Activated gamma-delta T cell treated with Interleukin-2 at 50 U/mL for 16 hours (primary cell): ENCODE data around the gene KIF6.
"Not testable (repeated sequence)": the region's sequence is repeated elsewhere in the genome, so short reads cannot be mapped to it uniquely, and the experiment has no call there.

ENCODE experiments used
- DNase-seq: peaks from one replicate; pipeline ENCODE4 v3.0.0-alpha.2; 2020

KIF6 gene

DNA sequence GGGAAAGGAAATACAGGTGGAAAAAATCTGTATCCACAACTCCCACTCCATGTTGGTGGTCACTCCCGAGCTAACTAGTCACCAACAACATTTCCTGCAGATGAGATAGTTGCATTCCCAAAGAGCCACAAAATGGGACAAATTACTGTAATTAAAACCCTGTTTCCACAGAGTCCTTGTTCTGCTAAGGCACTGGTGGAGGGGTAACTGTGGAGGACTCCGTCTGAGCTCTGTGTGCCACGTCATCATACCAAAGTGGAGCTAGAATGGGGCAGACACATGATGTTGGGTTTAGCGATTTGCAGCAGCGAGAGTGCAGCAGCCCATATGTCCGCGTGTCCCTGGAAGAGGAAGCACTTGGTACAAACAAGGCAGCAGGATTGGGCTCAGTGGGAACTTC lies 230.2 kb downstream of the KIF6 start:
- DNase-seq: no peak

DNA sequence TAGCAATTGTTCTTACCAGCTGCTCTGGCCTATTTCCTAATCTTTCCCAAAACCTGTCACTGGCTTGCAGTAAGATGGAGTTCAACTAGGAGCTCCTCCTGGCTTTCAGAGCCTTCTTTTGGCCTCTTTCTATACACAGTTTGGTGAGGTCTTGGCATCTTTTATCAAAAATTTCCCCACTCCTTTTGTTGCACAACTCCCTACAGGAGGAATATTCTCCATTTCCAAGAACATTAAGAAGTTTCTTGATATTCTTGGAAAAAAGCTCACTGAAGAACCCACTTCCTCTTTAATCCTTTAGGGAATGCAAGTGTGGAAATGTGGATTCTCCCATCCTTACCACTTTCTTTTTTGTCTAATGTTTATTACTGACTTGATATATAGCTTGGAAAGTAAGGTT lies 231.4 kb downstream of the KIF6 start:
- DNase-seq: no peak

DNA sequence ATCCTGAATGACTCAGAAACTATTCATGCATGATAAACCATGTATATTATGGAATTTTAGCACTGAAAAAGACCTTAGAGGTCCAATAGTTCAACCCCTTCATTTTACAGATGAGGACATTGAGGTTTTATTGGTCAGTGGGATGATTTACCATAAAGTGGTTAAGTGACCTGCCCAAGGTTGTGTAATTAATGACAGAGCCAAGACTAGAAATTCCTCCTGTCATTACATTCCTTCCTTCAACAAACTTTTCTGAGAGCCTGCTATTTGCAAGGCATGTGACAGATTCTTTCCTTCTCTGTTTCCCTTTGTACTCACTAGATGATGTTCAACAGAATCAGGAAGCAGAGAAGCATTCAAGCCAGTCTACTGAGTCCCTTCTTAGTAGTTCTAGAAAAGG lies 232.0 kb downstream of the KIF6 start:
- DNase-seq: no peak

DNA sequence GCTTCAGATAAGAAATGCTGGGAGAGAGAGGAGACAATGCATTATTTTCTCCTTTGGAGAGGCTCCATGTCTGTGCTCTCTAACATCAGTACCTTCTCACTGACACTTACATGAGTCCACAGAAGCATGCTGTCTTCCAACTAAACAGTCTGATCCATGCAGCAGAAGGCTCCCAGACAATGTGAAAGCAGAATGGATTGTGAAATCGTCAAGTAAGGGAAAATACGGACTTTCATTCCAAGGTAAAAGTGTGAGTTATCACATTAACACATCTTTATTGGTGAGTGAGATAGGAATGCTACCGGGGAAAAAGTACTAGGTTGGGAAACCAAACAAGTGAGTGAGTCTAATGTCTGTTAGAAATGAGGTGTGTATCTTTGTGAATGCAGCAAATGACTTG lies 235.1 kb downstream of the KIF6 start:
- no peak for DNase-seq

DNA sequence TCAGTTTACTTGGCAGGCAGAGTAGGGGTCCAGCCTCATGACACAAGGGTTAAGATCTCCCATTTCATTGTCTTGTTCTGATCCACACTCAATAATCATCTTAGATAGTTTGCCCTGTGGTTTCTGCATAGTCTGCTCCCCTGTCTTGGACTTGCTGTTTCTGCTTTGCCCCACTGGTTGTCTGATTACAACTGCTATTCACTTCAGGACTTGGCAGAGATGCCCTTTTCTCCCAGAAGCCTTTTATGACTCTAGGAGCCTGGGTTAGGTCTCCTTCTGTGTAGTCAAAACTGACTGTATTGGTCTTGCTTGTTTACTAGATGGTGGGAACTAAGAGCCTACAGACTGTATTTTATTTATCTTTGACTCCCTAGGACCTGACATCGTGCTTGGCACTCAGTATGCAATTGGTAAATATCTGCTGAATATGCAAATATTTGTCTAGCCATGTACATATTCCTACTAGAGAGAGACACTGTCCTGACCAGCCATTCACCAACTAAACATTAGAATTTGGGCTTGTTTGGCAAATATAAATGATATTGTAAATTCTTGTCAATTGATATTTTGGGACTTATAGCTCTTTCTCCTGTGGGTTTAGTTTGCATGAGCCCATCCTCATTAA lies 236.8 kb downstream of the KIF6 start:
- no peak for DNase-seq

DNA sequence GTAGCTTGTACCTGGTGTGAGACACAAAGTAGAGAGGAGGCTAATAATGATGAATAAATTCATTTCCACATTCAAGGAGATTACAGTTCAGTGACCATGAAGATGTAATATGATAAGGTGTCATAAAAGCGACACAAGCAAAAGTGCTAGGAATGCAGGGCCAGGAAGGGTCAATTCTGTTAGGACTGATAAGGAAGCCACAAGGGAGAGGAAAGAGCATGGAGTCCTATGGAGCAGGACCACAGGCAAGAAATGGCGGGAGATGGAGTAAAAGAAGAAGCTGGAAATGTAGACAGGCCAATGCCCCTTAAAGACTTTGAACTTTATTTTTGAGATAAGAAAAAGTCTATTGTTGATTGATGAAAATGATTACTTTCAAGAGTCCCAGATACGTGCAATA lies 240.9 kb downstream of the KIF6 start:
- DNase-seq: no peak

DNA sequence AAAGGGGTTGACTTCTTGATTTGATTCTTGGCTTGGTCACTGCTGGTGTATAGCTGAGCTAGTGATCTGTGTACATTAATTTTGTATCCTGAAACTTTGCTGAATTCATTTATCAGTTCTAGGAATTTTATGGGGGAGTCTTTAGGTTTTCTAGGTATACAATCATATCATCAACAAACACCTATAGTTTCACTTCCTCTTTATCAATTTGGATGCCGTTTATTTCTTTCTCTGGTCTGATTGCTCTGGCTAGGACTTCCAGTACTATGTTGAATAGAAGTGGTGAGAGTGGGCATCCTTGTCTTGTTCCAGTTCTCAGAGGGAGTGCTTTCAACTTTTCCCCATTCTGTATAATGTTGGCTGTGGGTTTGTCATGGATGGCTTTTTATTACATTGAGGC lies 245.4 kb downstream of the KIF6 start:
- DNase-seq: not testable (repeated sequence)

DNA sequence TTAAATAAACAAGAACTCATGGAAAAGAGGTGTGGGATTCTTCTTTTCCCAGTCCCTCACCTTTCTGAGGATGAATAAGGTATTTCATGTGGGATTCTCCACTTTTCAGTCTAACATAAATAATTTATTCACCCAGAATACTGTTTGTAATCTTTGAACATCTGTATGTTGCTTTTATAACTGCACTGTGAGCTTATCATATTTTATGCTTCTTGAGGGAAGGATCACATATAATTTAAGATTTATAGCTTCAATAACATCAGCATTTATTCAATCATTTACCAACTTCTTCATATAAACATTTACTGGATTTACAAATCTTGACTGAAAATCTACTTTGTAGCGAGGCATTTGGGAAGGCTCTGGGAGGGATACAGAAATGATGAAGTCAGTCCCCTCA lies 248.5 kb downstream of the KIF6 start:
- no peak for DNase-seq

DNA sequence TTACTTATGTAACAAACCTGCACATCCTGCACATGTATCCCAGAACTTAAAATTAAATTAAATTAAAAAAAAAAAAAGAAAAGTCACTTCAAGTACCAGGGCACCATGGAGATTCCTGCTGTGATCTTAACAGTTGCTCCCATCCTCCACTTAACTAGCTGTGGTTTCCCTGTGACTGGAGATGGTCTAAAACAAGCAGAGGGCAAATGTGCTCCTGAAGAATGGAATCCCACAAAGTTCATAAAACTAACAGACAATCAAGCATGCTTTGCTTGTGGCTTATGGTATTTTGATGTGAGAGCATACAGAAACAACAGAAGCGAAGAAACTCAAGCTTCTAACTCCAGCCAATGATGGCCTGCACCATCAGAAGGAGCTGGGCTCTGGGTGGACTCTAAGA lies 249.1 kb downstream of the KIF6 start:
- no peak for DNase-seq

DNA sequence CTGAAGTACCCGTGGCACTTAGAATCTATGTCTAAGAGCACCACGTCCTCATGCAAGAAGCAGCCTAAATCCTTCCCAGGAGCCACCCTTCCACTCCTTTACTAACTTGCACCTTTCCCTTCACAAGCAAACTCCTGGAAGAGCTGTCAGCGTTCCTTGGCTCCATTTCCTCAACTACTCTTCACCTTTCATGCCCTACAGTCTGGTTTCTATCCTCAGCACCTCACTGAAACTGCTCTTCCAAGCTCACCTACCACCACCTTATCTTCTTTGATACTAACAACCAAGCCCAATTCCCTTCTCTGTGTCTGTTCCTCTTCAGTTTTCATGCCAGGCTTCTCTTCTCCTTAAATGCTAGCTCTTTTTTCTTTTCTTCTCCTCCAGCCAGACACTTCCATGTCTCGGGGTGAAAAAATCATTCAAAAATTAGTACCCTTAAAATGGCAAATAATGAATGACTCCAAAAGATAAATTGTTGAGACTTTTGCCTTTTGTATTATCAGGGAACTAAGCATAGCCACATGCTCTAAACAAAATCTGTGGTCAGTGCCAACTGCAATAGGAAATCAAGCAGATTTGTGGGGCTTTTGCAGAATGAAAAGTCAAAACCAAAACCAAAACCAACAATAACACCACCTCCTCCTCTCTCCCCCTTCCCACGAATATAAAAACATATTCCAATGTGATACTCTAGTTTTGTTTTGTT lies 253.1 kb downstream of the KIF6 start:
- DNase-seq: no peak

DNA sequence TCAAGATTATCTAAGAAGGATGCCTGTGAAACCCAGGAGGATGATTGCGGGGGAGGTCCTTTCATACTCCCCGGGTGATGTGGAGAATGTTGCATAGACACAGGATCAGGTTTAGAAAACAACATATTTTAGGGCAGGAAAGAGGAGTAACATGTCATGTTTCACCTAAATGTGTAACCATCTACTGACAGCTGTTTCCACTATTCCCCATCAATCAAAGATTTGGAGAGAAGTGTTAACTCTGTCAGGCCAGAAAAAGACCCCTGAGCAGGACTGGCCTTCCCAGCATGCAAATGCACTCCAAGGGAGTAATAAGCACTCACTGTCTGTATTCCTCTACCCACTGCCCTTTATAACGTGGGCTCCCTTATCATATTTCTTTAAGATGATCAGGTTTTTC lies 254.7 kb downstream of the KIF6 start:
- no peak for DNase-seq

DNA sequence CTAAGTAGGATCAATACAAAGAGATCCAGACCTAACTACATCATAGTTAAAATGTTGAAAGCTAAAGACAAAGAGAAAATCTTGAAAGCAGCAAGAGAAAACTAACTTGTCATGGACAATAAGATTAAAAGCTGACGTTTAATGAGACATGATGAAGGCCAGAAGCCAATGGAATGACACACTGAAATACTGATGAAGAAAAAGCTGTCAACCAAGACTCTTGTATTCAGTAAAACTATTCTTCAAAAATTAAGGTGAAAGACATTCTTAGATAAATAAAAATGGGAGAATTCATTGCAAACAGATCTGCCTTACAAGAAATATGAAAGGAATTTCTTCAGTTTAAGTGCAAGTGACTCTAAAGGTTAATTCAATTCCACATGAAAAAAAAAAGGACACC lies 256.8 kb downstream of the KIF6 start:
- no peak for DNase-seq

DNA sequence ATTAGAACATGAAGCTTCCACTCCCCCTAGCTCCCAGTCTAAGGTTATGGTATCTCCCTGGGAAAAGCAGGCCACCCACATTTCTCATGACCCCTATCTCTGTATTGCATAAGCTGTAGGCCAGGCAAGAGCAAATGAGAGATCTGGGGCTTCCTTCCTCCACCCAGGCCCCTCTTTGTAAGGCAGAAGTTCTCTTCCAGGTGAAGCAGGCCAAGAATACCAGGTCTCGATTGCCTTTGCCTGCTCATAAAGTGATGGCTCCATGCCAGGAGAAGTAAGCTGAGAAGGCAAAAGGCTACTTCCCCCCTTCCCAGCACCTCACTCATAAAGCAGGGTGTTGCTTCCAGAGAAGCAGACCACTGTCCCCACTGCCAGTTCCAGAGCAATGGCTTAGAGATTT lies 258.6 kb downstream of the KIF6 start:
- DNase-seq: no peak

DNA sequence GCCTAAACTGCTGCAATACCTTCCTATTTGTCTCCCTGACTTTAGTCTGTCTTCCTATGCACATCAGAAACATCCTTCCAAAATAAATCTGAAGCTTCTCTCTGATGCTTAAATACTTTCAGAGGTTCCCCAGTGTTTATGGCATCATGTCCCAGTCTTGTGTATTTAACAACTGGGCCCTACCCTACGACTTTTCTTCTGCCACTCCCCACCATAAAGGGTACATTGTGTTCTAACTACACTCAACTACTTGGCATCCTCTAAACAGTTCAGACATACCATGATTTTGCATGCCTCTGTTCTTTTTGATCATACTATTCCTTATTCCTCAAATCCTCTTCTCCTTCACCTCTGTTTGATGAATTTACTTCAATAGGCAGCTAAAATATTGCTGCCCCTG lies 259.7 kb downstream of the KIF6 start:
- DNase-seq: no peak

DNA sequence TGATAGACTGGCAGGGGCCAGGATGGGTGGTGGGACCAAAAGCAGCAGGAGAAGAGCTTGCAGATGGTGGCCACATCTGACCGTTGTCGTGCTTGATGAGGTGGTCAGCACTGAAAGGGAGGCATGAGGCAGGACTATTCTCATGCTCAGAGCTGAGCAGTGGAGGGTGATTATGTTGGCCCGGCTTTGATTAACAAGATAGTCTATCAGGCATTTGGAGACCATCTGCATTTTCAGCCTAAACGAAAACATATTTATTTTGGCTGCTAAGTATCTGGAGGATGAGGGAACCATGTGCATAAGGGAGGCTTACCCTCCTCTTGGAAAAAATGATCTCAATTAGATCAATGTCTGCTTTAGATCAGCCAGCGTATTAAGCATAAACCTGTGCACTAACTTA lies 261.1 kb downstream of the KIF6 start:
- no peak for DNase-seq

DNA sequence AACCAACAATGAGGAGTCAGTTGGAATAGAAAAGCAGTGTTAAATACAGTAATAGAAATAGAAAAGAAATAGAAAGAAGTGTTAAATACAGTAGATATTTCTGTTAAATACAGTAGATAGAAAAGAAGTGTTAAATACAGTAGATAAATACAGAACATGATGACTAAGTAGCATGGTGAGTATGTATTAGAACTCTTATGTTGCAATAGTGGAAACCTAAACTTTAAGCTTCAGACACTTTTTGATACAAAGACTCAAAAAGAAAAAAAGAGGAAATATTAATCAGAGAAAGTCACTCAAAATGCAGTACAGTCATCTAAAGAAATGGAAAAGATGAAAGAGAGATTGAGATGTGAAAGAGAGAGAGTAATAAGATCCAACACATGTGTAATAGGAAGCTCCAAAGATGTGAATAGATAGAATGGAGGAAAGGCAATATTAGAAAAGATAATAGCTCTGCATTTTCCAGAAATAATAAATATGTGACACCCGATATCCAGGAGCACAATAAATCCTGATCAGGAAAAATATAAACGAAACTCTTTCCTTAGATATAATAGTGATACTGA lies 271.2 kb downstream of the KIF6 start:
- no peak for DNase-seq

DNA sequence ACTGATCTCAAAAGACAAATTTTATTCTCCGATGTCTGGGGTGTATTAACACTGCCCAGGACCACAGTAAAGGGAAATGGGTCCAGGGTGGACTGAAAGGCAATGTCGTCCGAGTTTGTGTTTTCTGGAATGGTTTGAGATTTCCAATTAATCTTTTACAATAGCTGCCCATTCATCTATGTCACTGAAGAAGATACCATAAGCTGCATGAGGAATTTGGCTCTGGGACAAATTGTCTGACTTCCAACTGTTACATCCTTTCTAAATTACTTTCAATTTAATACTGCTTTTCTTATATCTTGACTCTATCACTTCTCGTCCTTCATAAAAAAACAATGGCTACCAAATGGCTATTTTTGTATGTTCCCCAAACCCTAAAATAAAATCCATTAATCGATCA lies 272.0 kb downstream of the KIF6 start:
- no peak for DNase-seq

DNA sequence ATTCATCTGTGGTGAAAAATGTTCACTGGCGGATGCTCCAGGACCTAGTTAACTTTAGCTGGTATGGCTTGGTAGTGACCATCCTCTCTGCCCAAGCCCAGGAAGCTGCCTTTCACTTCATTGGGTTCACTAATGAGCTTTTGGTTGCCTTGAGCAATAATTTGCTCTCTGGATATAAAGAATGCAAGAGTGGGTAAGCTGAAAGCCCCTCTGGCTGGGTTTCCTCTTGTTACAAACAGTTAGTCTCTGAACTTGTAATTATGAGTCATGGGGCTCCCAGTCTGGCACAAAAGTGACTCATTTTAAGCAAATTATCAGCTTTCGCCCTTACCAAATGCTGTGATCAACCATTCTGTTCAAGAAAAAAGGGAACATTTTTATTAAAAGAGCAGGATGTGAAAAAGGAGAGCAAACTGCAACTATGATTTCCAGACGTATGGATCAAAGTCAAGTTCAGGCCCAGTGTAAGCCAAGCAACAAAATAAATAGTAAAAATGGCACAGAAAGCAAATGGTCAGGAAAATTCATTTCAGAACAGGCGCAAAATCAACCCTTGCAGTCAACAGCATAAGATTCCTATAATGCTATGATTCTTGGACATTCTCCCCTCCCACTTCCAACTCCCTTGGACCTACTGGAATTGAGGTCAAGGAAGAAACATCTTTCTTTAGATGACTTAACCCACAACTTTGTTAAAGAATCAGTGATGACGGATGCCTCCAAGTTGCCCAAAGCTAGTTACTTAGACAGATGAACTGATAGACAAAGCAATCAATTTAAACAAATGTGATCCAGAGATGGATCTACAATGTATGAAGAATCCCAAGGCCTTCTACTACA lies 272.7 kb downstream of the KIF6 start:
- no peak for DNase-seq

DNA sequence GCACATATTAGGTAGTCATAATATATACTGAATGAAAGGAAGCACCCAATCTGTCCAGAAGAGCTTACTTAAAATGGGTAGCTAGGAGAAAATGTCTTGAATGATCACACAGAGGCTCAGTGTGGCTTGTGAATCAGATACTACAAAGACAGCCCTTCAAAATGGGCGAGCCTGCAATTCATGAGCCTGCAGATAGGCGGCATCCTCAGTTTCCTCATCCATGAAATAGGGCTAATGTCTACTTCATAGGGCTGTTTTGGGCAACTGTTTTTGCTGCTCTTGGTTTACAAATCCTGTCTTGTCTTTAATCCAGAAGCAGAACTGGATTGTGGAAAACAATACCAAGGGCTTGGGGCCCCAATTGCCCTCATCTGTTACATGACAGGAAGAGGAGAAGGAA lies 273.4 kb downstream of the KIF6 start:
- DNase-seq: no peak

DNA sequence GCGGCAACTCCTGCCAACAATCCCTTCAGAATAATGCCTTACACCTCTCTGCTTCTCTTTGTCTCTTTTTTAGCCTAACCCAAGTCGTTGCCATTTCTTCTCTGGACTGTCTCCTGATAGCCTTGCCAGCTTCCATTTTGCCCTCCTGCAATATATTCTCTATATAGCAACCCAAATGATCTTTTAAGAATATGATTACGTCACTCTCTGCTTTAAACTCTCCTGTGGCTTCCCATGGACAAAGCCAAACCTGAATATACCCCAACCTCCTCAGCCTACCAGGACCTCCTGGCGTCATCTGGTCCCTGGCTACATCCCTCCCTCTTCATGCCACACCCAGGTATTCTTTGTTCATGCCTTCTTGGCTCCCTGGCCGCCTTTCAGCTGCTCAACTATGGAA lies 276.2 kb downstream of the KIF6 start:
- no peak for DNase-seq

DNA sequence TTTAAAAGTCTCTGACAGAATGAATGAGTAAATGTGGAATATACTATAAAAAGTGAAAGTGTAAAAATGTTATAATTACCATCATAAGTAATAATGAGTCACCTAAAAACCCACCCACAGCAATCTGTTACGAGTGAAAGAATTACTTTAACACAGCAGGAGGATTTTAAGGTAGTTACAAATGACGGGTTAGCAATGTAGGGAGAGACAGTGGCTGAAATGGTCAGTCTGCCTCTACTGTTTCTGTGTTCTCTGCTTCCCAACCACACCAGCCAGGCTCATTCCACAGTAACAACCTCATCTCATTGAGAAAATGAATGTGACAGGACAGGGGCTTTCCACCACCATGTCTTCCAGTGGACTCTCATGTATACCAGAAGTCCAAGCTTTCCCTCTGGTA lies 278.3 kb downstream of the KIF6 start:
- DNase-seq: no peak

DNA sequence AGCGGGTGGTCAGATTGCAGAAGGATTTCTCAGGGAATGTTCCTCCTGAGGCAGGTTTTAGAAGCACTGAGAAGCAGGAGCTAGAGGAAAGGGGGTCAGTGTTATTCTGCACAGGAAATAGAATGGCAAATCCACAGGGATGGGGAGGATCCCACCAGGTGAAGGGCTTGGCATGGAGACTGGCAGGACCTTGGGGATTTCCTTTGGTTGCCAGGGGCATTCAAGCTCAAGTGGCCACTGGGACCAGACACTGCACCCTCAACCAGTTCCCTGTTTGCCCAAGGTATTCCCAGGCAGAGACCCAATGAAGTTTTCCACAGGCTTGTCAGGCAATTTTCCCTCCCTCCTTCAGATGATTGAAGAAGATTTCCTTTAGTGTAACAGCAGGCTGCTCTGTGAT lies 279.5 kb downstream of the KIF6 start:
- DNase-seq: no peak

DNA sequence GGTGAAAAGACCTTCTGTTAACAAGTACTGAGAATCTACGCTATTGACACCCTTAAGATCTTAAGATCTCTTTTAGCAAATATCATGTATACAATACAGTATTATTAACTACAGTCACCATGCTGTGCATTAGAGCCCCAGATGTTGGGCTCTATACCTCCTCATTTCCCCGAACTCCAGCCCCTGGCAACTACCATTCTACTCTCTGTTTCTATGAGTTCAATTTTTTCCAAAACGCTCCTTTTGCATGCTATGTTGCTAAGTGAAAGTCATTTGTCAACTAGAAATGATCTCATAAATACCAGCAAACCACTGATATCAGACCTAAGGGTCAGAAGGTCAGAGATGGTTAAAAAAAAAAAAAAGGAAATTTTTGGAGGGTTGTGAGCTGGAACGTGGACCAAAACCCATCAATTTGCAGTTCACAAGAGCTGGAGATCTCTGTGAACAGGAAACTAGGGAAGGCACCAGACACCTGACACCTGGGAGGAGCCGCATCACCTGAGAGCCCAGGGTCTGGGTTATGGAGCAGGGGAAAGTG lies 280.7 kb downstream of the KIF6 start:
- no peak for DNase-seq

DNA sequence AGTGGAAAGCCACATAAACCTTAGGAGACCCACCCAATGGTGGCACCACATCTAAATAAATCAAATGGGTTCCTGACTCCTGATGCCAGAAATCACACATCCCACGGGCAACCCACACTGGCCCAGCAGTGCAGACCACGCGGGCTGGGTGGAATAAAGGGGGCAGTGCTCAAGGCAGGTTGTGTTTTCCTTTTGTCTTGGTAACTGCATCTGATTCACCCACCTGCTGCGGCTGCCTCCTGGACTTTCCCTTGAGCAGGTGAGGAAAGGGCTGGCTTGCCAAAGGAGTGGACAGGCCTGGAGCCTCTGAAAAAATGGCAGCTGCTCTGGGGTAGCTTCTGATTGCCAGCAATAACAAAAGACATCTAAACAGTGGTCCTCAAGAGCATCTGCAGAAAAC lies 283.2 kb downstream of the KIF6 start:
- DNase-seq: no peak
